Activated T-helper 17 cell treated with anti-CD3 and anti-CD28 coated beads, Interleukin-2, amount 50 U/mL, for 72 hours (primary cell): ENCODE measurements around the gene GBX2. TPM values are rescaled to one million over a fixed set of nuclear protein-coding genes. Genes with fewer than 3 reads are reported as not detected.

Source experiments
- ATAC-seq: fragments of 150-1000 bp; cut with Tn5 transposase; replicated peaks from 2 replicates; pipeline ENCODE4 v1.10.0; 2021; ENCODE audit warnings: mild to moderate bottlenecking, moderate library complexity
- H3K27ac Mint-ChIP-seq: one replicate; pipeline ENCODE4 v1.8.0; 2022; ENCODE audit warnings: mixed read lengths
- H3K27me3 Mint-ChIP-seq: one replicate; pipeline ENCODE4 v1.8.0; 2022; ENCODE audit warnings: mixed read lengths
- H3K36me3 Mint-ChIP-seq: one replicate; pipeline ENCODE4 v1.8.0; 2022; ENCODE audit warnings: low read depth, mild to moderate bottlenecking, mixed read lengths
- H3K4me1 Mint-ChIP-seq: one replicate; pipeline ENCODE4 v1.8.0; 2022; ENCODE audit warnings: mixed read lengths
- H3K4me3 Mint-ChIP-seq: one replicate; pipeline ENCODE4 v1.8.0; 2022; ENCODE audit warnings: mild to moderate bottlenecking, mixed read lengths
- H3K9me3 Mint-ChIP-seq: one replicate; pipeline ENCODE4 v1.8.0; 2022; ENCODE audit warnings: mixed read lengths
- total RNA-seq, 2 donors: library from RNA; stranded (reverse); gene quantifications; one replicate each; pipeline ENCODE4 v1.2.3, GENCODE V29; 2022

The GBX2 gene
- total RNA-seq, 2 donors from 2014 or later, result not detected

GRCh38 chr2:236204953-236205352 is 36.8 kb upstream of the GBX2 start:
- Mint-ChIP-seq H3K27me3 (peaks cover 14% of the 10 kb centered on the region), H3K27ac (no peak overlapping the region), H3K4me3 (no peak overlapping the region), H3K4me1 (no peaks in the 10 kb centered on the region), H3K36me3 (no peaks in the 10 kb centered on the region), H3K9me3 (peaks cover 4% of the 10 kb centered on the region)
- ATAC-seq, result no peak

DNA sequence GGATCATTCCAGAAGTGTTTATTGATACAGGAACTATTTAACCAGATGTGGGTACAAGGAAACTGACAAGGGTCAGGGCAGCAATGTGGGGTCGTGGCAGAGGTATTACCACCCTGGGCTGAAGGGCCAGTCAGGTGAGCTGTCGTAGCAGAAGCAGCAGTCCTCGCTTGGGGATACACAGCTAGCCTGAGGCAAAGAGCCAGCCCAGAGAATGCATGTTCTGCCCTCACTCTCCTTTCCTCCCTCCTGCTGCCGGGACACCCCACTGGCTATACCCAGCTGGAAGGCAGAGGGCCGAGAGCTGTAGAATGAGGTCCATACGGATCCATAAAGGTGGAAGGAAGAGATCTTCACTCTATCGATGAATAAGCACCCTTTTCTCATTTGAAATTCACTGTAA is 32.2 kb upstream of the GBX2 start:
- Mint-ChIP-seq H3K4me3 (no peak overlapping the region), H3K27me3 (peaks cover 8% of the 10 kb centered on the region), H3K9me3 (no peaks in the 10 kb centered on the region), H3K4me1 (no peaks in the 10 kb centered on the region), H3K27ac (no peak overlapping the region), H3K36me3 (no peaks in the 10 kb centered on the region)
- ATAC-seq, result no peak

DNA sequence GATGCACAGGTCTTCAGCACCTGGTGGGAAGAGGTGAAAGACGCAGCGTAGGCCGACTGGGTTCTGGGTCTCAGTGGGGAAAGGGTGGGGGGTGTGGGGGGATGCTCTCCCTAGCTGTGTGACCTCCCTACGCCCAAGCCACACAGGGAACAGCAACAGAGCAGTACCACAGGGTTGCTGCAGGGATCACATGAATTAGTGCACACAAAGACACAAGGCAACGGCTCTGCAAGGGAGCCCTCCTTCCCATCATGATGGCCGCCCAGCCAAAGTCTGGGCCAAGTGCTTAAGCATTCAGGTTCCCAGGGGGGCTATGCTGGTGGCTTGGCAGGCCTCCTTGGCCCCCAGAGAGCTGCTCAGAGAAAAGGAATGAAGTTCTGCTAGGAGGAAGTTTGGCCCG is 28.2 kb upstream of the GBX2 start:
- H3K27me3 Mint-ChIP-seq, result peaks cover 13% of the 10 kb centered on the region
- H3K9me3 Mint-ChIP-seq, result no peaks in the 10 kb centered on the region
- H3K36me3 Mint-ChIP-seq, result no peaks in the 10 kb centered on the region
- no peak for ATAC-seq
- H3K4me3 Mint-ChIP-seq, result no peak overlapping the region
- no peak overlapping the region for H3K27ac Mint-ChIP-seq
- no peaks in the 10 kb centered on the region for H3K4me1 Mint-ChIP-seq

DNA sequence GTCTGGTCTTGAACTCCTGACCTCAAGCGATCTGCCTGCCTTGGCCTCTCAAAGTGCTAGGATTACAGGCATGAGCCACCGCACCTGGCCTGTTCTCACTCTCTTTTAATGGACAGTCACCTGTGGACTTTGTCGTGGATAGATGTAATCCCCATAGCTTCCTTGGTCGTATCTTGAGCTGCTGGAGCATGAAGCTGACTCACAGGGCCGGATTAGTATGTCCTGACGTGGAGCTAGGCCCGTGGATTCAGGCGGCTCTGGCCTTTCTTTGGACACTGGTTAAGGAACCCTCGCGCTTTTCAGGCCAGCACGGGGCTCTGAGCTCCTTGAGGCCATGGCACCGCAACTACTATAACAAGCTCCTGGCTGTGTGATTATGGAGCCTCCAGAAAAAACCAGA is 27.5 kb upstream of the GBX2 start:
- H3K36me3 Mint-ChIP-seq, result no peaks in the 10 kb centered on the region
- peaks cover 8% of the 10 kb centered on the region for H3K27me3 Mint-ChIP-seq
- no peaks in the 10 kb centered on the region for H3K9me3 Mint-ChIP-seq
- H3K4me1 Mint-ChIP-seq, result no peaks in the 10 kb centered on the region
- ATAC-seq, result no peak
- no peak overlapping the region for H3K27ac Mint-ChIP-seq
- no peak overlapping the region for H3K4me3 Mint-ChIP-seq

- H3K36me3 Mint-ChIP-seq, result no peaks in the 10 kb centered on the region
- H3K27ac Mint-ChIP-seq, result no peak overlapping the region
- no peak for ATAC-seq
- no peaks in the 10 kb centered on the region for H3K9me3 Mint-ChIP-seq
- H3K27me3 Mint-ChIP-seq, result peaks cover 8% of the 10 kb centered on the region
- no peak overlapping the region for H3K4me3 Mint-ChIP-seq
- H3K4me1 Mint-ChIP-seq, result no peaks in the 10 kb centered on the region
Observed at GRCh38 chr2:236194786-236195185, 26.6 kb upstream of the GBX2 start.

- no peak overlapping the region for H3K27ac Mint-ChIP-seq
- H3K9me3 Mint-ChIP-seq, result no peaks in the 10 kb centered on the region
- no peak for ATAC-seq
- no peaks in the 10 kb centered on the region for H3K36me3 Mint-ChIP-seq
- peaks cover 4% of the 10 kb centered on the region for H3K27me3 Mint-ChIP-seq
- H3K4me3 Mint-ChIP-seq, result no peak overlapping the region
- H3K4me1 Mint-ChIP-seq, result no peaks in the 10 kb centered on the region
Observed at GRCh38 chr2:236193026-236193425, 24.8 kb upstream of the GBX2 start.

- H3K36me3 Mint-ChIP-seq, result no peaks in the 10 kb centered on the region
- H3K9me3 Mint-ChIP-seq, result no peaks in the 10 kb centered on the region
- H3K27ac Mint-ChIP-seq, result no peak overlapping the region
- no peaks in the 10 kb centered on the region for H3K4me1 Mint-ChIP-seq
- peaks cover 12% of the 10 kb centered on the region for H3K27me3 Mint-ChIP-seq
- no peak for ATAC-seq
- no peak overlapping the region for H3K4me3 Mint-ChIP-seq
Observed at GRCh38 chr2:236190674-236191073, 22.5 kb upstream of the GBX2 start.

DNA sequence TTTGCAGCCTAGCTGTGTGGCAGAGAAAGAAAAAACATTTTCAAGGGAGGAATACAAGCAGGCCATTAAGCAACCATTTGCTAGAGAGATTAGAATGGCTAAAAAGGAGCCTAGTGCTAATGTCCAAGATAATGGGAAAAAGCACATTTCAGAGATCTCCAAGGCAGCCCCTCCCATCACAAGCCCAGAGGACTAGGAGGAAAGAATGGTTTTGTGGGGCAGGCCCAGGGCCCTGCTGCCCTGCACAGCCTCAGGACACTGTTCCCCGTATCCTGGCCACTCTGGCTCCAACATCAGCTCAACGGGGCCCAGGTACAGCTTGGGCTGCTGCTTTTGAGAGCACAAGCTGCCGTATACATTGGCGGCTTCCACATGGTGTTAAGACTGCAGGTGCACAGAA is 16.5 kb upstream of the GBX2 start:
- Mint-ChIP-seq H3K27me3 (peaks cover 49% of the 10 kb centered on the region), H3K27ac (no peak overlapping the region), H3K36me3 (no peaks in the 10 kb centered on the region), H3K9me3 (no peaks in the 10 kb centered on the region), H3K4me1 (no peaks in the 10 kb centered on the region), H3K4me3 (no peak overlapping the region)
- ATAC-seq, result no peak

DNA sequence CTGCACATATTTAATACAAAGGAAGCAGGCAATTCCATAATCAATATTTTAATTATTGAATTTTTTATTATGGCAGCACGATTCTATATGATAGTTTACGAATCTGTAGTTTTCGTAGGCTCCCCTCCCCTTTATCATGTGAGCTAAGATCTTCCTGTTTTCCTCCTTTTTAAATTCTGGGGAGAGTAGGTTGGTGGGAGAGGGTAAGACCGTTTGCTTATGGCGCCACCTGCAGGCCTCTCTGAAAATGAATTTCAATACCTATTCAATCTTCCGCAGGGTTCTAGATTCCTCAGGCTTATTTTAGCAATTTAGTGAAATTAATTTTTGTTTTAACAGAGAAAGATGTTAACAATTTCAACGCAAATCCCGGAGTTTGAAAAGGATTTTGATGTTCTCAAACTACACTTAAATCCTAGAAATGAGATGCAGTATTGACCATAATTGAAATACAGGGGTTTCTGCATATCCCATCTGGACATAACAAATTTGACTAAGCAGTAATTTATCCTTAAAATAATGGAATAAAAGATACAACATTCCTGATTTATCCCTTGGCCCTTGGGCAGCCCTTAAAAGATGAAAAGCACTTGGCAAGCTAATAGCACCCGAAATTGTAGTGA is 12.8 kb upstream of the GBX2 start:
- no peak overlapping the region for H3K4me3 Mint-ChIP-seq
- H3K27me3 Mint-ChIP-seq, result peaks cover 53% of the 10 kb centered on the region
- no peaks in the 10 kb centered on the region for H3K36me3 Mint-ChIP-seq
- H3K27ac Mint-ChIP-seq, result no peak overlapping the region
- H3K9me3 Mint-ChIP-seq, result no peaks in the 10 kb centered on the region
- no peaks in the 10 kb centered on the region for H3K4me1 Mint-ChIP-seq
- ATAC-seq, result no peak

- Mint-ChIP-seq H3K27ac (no peak overlapping the region), H3K36me3 (no peaks in the 10 kb centered on the region), H3K4me3 (no peak overlapping the region), H3K4me1 (no peaks in the 10 kb centered on the region), H3K27me3 (peaks cover 53% of the 10 kb centered on the region), H3K9me3 (no peaks in the 10 kb centered on the region)
- ATAC-seq, result no peak
Observed at GRCh38 chr2:236180076-236180816, 12.1 kb upstream of the GBX2 start.

DNA sequence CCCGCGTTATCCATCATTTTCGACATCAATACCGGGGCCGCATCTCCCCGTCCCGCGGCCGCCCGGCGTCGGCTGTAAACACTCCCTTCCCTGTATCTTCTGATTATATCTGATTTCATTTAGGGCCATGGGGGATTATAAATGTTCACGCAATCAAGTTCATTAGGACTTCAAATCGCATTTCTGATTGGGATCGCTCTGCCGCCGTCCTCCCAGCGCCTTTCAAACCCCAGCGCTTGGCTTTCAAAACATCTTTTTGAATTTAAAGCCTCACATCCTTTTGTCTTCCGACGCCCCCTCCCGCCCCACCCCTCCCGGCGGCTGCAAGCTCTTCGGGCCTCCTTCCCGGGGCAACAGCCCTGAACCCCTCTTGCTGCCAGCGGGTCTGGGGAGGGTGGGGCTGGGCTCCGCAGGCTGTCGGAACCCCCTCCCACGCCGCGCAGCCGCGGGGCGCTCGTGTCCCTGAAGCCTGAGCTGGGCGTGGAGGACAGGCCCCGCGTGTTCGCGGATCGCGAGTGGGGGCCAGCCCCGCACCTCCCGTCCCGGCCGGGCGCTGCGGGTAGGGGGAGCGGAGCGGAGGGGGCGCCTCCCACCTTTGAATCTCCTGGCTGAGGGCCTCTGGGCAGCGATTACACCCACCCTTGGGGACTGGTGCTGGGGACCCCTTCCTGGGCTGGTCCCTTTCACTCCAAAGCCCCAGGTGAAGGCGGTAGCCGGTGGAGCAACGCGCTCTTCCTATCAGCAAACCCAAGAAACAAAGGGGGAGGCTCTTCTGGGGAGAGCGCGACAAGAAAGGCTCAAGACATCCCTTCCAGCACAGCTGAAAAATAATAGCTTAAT is 11.3 kb upstream of the GBX2 start:
- ATAC-seq, result no peak
- Mint-ChIP-seq H3K27me3 (peaks cover 55% of the 10 kb centered on the region), H3K4me1 (no peaks in the 10 kb centered on the region), H3K27ac (no peak overlapping the region), H3K4me3 (no peak overlapping the region), H3K36me3 (no peaks in the 10 kb centered on the region), H3K9me3 (no peaks in the 10 kb centered on the region)

DNA sequence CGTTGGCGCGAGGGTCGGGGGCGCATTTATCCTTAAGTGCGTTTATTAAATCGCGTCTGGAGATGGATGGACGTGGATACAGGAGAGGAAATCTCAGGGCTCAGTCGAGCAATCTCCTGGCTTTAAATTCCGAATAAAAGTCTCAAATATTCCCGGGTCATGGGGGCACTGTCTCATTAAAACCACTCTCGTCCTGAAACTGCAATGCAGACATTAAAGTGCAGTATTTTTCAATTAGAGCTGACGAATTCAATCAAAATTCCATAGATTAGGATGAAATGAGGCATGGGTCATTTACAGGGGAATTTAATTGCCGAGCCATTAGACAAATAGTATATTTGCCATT is 10.7 kb upstream of the GBX2 start:
- H3K36me3 Mint-ChIP-seq, result no peaks in the 10 kb centered on the region
- peak overlapping the region; percentile 52 for H3K4me3 Mint-ChIP-seq
- H3K27ac Mint-ChIP-seq, result no peak overlapping the region
- peaks cover 57% of the 10 kb centered on the region for H3K27me3 Mint-ChIP-seq
- no peaks in the 10 kb centered on the region for H3K4me1 Mint-ChIP-seq
- ATAC-seq, result no peak
- H3K9me3 Mint-ChIP-seq, result no peaks in the 10 kb centered on the region

GRCh38 chr2:236177967-236178889 is 10.0 kb upstream of the GBX2 start:
- Mint-ChIP-seq H3K27me3 (peaks cover 53% of the 10 kb centered on the region), H3K36me3 (no peaks in the 10 kb centered on the region), H3K4me3 (peak overlapping the region; percentile 52), H3K9me3 (no peaks in the 10 kb centered on the region), H3K4me1 (no peaks in the 10 kb centered on the region), H3K27ac (no peak overlapping the region)
- peak; percentile 48 for ATAC-seq

GRCh38 chr2:236177604-236177966 is 9.4 kb upstream of the GBX2 start:
- Mint-ChIP-seq H3K4me1 (no peaks in the 10 kb centered on the region), H3K4me3 (no peak overlapping the region), H3K27me3 (peaks cover 47% of the 10 kb centered on the region), H3K27ac (no peak overlapping the region), H3K36me3 (no peaks in the 10 kb centered on the region), H3K9me3 (no peaks in the 10 kb centered on the region)
- peak; percentile 44 for ATAC-seq
